Stimulated activated CD4-positive, alpha-beta T cell treated with anti-CD3 and anti-CD28 coated beads, Interleukin-4, amount 100 ng/mL, for 4 hours (primary cell): ENCODE results near the gene PROSER3.
A peak's percentile ranks its signal among the peaks of the same experiment; 100 is the strongest.
"Not testable (repeated sequence)": the region's sequence is repeated elsewhere in the genome, so short reads cannot be mapped to it uniquely, and the experiment has no call there.

Source experiments
- DNase-seq, 2 experiments: peaks; one replicate each; pipeline ENCODE4 v3.0.0-alpha.2; 2020

The PROSER3 gene

GRCh38 chr19:35755131-35755549 lies 2.8 kb upstream of the PROSER3 start:
- DNase-seq = no peak

DNA sequence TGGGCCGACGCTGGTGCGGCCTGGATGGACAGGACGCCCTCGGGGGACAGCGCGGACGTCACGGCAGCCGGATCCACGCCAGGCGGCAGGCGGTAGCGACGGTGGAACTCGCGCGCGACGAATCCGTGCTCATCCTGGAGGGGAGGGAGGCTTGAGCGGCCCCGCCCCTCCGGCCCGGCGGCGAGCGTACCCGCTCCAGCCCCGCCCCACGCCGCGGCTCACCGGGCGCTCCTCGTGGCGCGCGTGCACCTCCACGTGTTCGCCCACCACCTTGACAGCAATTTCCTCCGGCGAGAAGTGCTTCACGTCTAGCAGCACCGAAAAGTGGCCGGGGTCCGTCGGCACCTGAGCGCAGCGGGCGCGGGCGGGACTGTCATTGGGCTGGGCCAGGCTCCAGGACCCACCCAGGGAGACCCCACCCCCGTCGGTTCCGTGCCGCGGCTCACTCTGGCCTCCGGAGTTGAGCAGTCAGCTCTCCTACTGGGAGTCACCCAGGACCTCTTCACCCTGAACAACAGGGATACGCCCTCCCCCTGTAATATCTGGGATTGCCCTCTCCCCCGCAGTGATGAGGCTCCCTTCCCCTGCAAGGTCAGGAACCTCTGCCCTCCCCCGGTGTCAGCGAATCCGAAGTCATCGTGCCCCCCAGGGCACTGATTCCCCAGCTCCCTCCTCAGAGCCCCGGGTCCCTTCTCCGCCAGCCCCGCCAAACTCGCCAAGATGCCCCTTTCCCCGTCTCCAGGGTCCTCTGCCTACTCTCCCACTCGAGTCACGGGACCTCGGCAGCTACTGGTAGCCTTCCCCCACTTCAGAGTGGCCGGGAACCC lies 2.2 kb upstream of the PROSER3 start:
- peak; percentile 56 to 69 for DNase-seq

- DNase-seq = no peak
Measured at GRCh38 chr19:35756377-35757230, 1.4 kb upstream of the PROSER3 start, which contains the start of gene HSPB6. Gene HSPB6 (minus strand): TSS chr19:35757029. CDS start chr19:35757008, 21 bp downstream.

GRCh38 chr19:35757231-35757748 lies 686 bp upstream of the PROSER3 start:
- DNase-seq = no peak

- no peak for DNase-seq
Measured at GRCh38 chr19:35759697-35760096, 1.7 kb downstream of the PROSER3 start.

DNA sequence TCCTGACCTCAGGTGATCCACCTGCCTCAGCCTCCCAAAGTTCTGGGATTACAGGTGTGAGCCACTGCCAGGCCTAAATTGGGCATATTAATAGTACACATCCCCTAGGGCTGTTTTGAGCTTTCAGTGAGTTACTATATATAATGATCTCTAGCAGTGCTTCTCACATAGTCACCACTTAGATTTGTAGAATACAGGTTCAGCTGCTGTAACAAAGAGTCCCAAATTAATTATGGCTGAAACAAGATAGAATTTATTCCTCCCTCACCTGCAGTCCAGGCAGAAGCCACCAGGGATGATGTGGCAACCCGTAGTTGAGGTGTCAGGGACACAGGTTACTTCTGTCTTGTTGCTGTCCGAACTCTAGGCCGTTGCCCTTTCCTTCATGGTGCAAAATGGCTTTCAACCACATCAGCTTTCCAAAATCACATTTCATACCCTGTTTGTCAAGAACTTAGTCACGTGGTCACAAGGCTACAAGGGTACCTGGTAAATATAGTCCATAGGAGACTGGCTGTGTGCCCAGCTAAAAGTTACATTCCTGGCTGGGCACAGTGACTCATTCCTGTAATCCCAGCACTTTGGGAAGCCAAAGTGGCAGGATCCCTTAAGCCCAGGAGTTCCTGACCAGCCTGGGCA lies 2.9 kb downstream of the PROSER3 start:
- no peak for DNase-seq

DNA sequence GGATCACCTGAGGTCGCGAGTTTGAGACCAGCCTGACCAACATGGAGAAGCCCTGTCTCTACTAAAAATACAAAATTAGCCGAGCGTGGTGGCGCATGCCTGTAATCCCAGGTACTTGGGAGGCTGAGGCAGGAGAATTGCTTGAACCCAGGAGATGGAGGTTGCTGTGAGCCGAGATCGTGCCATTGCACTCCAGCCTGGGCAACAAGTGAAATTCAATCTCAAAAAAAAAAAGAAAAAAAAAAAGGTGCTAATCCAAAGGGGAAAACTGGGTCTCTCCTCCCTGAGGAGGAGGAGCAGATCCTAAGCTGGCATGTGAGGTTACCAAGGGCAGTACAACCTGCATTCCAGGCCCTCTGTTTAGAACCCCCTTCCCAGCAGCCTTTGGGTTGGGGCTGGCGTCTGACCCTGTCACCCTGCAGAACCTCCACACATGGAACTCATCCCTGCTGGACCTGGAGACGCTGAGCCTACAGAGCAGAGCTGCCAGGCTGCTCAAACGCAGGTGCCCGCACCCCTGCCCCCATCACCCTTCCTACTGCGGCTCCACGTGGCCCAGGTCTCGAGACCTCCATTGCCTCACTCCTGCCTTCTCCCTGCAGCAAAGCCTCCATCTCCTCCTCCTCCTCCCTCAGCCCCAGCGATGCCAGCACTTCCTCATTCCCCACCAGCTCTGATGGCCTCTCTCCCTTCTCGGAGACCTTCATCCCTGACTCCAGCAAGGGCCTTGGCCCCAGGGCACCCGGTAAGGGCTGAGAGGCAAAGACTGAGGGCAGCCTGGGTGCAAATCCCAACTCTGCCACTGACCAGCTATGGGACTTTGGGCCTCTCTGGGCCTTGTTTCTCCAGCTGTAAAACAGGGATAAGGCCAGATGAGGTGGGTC lies 6.7 kb downstream of the PROSER3 start:
- no peak for DNase-seq

DNA sequence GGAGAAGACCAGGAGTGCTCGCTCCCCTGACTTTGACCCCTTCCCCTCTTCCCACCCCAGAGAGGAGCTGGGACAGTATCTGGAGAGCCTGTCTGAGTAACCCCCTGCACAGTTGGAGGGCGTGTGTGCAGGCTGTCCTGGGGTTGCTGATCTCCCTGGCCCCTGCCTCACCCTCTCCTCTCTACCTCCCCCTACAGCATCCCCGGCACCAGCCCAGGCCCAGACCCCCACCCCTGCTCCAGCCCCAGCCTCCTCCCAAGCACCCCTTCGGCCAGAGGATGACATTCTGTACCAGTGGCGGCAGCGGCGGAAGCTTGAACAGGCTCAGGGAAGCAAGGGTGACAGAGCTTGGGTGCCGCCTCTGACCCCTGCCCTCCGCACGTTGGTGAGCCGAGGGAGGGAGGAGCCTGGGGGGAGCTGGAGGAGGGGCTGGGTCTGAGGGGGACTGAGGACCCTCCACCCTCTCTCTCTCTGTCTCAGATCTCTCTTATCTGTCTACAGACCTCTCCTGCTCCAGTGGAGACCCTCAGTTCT lies 8.7 kb downstream of the PROSER3 start:
- no peak for DNase-seq

DNA sequence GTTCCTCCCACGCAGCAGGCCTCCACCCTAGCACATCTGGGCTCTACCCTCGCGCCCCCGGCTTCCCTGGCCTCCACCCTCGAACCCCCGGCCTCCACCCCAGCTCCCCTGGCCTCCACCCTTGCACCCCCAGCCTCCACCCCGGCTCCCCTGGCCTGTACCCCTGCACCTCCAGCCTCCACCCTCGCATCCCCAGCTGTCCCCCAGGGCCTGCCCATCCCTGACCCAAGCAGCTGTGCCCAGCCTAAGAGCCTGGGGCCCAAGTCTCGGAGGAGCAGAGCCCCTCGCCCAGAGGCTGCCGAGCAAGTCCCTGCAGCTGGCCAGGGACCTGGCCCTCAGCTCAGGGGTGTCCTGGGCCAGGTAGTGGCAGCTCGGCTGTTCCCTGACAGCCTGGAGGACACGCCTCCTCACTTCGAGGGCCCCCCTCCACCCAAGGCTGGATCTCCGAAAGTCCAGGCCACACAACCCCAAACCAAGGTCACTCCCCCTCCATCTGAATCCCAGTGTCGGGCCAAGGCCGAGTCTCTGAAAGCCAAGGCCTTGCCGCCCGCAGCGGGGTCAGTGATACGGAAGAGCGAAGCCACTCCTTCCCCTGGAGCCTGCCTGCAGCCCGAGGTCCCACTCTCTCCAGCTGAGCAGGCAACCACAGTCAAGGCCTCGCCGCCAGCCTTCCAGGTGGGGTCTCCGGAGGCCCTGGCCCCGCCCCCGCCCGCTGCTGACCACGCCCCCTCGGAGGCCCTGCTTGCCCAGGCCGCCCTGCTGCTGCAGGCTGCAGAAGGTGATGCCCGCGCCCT lies 9.5 kb downstream of the PROSER3 start:
- DNase-seq = no peak

DNA sequence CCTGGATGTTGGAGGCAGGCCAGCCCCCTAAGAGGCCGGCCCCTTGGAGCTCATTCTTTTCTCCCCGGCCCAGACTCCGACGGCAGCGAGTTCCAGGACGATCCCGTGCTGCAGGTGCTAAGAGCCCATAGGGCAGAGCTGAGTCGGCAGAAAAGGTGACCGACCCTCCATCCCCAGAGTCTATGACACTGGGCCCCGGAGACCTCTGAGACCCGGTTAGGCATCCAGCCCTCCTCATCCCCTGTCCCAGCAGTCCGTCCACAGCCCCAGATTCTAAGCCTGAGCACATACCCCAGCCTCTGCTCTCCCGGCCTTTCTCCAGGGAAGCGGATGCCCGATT lies 10.1 kb downstream of the PROSER3 start:
- no peak for DNase-seq

GRCh38 chr19:35772362-35772761 lies 14.4 kb downstream of the PROSER3 start:
- not testable (repeated sequence) for DNase-seq

- no peak for DNase-seq
Measured at GRCh38 chr19:35773020-35773806, 15.2 kb downstream of the PROSER3 start.

GRCh38 chr19:35774274-35775045 lies 16.5 kb downstream of the PROSER3 start:
- DNase-seq = no peak

DNA sequence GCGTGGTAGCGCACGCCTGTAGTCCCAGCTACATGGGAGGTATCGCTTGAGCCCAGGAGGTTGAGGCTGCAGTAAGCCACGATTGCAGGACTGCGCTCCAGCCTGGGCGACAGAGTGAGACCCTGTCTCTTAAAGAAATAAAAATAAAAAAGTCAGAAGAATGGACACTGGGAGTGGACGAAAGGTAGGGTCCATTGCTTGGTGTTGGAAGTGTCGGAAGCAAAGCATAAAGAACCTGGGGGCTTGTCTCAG lies 17.0 kb downstream of the PROSER3 start:
- DNase-seq = no peak

- DNase-seq = peak; percentile 97 to 98
Measured at GRCh38 chr19:35775298-35776101, 17.5 kb downstream of the PROSER3 start, which contains the start of gene ARHGAP33. Gene ARHGAP33 (plus strand): TSS chr19:35775564. CDS start chr19:35775659, 95 bp downstream.

GRCh38 chr19:35776102-35776788 lies 18.3 kb downstream of the PROSER3 start:
- no peak for DNase-seq

GRCh38 chr19:35777086-35777841 lies 19.3 kb downstream of the PROSER3 start:
- DNase-seq = no peak
